Stimulated activated CD4-positive, alpha-beta T cell treated with anti-CD3 and anti-CD28 coated beads, Interleukin-15, amount 100 ng/mL, for 48 hours (primary cell): ENCODE measurements around the gene MTR.

ENCODE experiments used
- DNase-seq, 2 donors: peaks; one replicate each; pipeline ENCODE4 v3.0.0-alpha.2; 2020; ENCODE audit warnings: low read depth in 2 of 2

MTR gene

GRCh38 chr1:236952246-236953003, 157.3 kb downstream of the MTR start:
- no peak for DNase-seq

DNA sequence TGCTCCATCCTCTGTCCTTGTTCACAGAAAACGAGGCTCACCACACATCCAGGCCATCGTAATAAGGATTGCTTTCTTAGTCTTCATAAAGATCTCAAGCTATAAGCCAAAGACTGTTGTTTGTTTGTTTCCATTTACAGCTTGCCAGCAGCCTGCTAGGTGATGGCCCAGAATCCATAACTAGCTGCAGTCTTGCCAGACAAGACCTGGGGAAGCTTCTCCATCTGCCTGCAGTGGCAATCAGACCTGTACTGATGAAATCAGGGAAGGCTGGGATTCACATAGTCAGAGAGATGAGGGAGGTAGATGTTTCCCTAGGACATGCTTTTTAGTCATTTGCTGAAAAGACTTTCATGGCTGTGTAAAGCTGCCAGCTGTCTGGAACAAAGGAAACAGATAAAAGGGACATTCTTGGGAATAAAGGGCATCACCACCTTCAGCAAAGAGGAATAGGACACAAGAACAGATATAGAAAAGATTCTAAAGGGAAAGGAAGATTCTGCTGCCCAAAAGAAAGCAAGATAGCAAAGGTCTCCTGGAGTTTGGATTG, 158.1 kb downstream of the MTR start:
- no peak for DNase-seq
